ENCODE measurements around the gene SH2D7. TPM values are rescaled to one million over a fixed set of nuclear protein-coding genes. Genes with fewer than 3 reads are reported as not detected.
A peak's percentile ranks its signal among the peaks of the same experiment; 100 is the strongest.

Gene SH2D7
- total and polyA plus RNA-seq, 2 experiments from 2014 or later = 0.31 TPM; not detected in 1

DNA sequence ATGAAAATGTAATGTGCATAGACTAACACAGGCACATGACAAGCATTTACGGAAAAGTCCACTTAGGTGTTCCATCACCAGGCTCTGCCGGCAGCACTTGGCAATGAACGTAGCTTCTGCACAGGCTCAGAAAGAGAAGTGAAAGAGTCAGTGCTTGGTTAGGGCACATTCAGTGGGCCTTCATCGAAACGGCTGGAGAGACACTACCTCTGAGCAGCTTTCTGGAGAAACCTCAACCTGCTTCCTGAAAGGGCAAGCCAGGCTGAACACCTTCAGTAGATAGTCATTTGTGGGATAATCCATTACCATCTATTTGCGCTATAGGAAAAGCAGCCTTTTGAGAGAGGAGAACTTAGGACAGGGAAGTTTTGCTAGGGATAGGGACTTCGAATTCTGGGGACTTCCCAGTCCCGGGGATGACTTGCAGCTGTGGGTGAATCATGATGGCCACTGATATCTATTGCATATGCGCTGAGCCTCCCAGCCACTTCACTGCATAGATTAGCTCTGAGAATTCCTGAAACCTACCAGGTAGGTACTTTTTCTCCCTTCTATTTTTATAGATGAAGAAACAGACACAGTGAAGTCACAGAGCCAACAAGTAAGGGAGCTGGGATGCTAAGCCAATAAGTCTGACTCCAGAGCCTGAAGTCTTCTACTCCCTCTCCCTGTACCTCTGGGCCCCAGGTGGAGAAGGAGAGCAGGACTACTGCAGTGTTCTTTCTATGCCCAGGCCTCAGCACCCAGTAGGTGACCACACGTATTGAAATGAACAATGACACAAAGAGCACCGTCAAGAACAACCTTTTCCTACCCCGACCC lies 4.2 kb upstream of the SH2D7 start (continued):
- TF ChIP-seq, protein P1, sequence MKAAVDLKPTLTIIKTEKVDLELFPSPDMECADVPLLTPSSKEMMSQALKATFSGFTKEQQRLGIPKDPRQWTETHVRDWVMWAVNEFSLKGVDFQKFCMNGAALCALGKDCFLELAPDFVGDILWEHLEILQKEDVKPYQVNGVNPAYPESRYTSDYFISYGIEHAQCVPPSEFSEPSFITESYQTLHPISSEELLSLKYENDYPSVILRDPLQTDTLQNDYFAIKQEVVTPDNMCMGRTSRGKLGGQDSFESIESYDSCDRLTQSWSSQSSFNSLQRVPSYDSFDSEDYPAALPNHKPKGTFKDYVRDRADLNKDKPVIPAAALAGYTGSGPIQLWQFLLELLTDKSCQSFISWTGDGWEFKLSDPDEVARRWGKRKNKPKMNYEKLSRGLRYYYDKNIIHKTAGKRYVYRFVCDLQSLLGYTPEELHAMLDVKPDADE (IDR thresholded peaks at IDR 0.05) = no peak
- TF ChIP-seq NANOG (IDR thresholded peaks at IDR 0.05; ENCODE audit: borderline replicate concordance) = no peak
- TF ChIP-seq, protein P2, sequence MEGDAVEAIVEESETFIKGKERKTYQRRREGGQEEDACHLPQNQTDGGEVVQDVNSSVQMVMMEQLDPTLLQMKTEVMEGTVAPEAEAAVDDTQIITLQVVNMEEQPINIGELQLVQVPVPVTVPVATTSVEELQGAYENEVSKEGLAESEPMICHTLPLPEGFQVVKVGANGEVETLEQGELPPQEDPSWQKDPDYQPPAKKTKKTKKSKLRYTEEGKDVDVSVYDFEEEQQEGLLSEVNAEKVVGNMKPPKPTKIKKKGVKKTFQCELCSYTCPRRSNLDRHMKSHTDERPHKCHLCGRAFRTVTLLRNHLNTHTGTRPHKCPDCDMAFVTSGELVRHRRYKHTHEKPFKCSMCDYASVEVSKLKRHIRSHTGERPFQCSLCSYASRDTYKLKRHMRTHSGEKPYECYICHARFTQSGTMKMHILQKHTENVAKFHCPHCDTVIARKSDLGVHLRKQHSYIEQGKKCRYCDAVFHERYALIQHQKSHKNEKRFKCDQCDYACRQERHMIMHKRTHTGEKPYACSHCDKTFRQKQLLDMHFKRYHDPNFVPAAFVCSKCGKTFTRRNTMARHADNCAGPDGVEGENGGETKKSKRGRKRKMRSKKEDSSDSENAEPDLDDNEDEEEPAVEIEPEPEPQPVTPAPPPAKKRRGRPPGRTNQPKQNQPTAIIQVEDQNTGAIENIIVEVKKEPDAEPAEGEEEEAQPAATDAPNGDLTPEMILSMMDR (conservative IDR thresholded peaks at IDR 0.05; ENCODE audit: low read depth in 2 of 2) = no peak

DNA sequence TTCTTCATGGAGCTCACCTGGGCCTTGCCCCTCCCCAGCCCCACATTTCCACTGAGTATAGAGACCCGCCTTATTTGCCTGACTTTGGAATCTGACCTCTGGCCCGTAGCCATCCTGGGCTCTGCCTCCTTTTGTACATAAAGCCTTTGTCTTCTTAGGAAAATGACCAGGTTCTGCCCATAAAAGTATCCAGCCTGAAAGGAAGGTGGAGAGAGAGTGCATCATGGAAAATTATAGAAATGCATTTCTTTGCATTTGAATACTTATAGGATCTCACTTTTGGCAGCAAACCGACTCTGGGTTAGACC lies 3.6 kb upstream of the SH2D7 start:
- H2AFZ ChIP-seq = no peak overlapping the region
- peaks cover 6% of the 10 kb centered on the region for H3K27me3 Mint-ChIP-seq (ENCODE audit: insufficient read depth, low read depth, poor library complexity)
- no peaks in the 10 kb centered on the region for H3K4me1 ChIP-seq (ENCODE audit: insufficient read depth)
- H3K36me3 Mint-ChIP-seq (ENCODE audit: low read depth) = no peaks in the 10 kb centered on the region
- no peak overlapping the region for H3K27ac ChIP-seq (ENCODE audit: low read depth)
- ATAC-seq (peak; percentile 78), DNase-seq (ENCODE audit: low spot score) (no peak)
- no peaks in the 10 kb centered on the region for H3K36me3 ChIP-seq (ENCODE audit: insufficient read depth)
- H3K9me2 ChIP-seq (ENCODE audit: insufficient read depth) = no peaks in the 10 kb centered on the region
- H3K4me3 ChIP-seq = no peak overlapping the region
- H3K79me2 ChIP-seq (replicated peaks; ENCODE audit: insufficient read depth) = no peaks in the 10 kb centered on the region
- no peaks in the 10 kb centered on the region; the same call in 2 of the 3 replicates for H3K9me3 Mint-ChIP-seq
- H3K4me2 ChIP-seq = no peak overlapping the region
- no peaks in the 10 kb centered on the region for H3K27me3 ChIP-seq (ENCODE audit: insufficient read depth)
- peaks cover 4% of the 10 kb centered on the region; the same call in 2 of the 3 replicates for H3K4me1 Mint-ChIP-seq
- H3F3A ChIP-seq (replicated peaks; ENCODE audit: low read depth) = no peaks in the 10 kb centered on the region
- H4K20me1 ChIP-seq (replicated peaks; ENCODE audit: insufficient read depth) = no peaks in the 10 kb centered on the region
- no peak overlapping the region for H3K4me3 Mint-ChIP-seq
- no peak overlapping the region for H3K27ac Mint-ChIP-seq
- TF ChIP-seq ZNF114 (CRISPR knock-in tag; IDR thresholded peaks at IDR 0.05) (no peak), STAT1 (IDR thresholded peaks at IDR 0.05; ENCODE audit: unreplicated experiment) (no peak), EZH2 (IDR thresholded peaks at IDR 0.05; ENCODE audit: low read depth, unreplicated experiment) (no peak), CREB1 (CRISPR knock-in tag; IDR thresholded peaks at IDR 0.05; ENCODE audit: low read depth) (no peak), POLR2AphosphoS5 (IDR thresholded peaks at IDR 0.05; ENCODE audit: low read depth) (no peak), EZH2phosphoT487 (IDR thresholded peaks at IDR 0.05; ENCODE audit: unreplicated experiment) (no peak), JUNB (IDR thresholded peaks at IDR 0.05; ENCODE audit: unreplicated experiment) (no peak), NANOG (IDR thresholded peaks at IDR 0.05; ENCODE audit: borderline replicate concordance) (no peak)
- TF ChIP-seq, protein P3, sequence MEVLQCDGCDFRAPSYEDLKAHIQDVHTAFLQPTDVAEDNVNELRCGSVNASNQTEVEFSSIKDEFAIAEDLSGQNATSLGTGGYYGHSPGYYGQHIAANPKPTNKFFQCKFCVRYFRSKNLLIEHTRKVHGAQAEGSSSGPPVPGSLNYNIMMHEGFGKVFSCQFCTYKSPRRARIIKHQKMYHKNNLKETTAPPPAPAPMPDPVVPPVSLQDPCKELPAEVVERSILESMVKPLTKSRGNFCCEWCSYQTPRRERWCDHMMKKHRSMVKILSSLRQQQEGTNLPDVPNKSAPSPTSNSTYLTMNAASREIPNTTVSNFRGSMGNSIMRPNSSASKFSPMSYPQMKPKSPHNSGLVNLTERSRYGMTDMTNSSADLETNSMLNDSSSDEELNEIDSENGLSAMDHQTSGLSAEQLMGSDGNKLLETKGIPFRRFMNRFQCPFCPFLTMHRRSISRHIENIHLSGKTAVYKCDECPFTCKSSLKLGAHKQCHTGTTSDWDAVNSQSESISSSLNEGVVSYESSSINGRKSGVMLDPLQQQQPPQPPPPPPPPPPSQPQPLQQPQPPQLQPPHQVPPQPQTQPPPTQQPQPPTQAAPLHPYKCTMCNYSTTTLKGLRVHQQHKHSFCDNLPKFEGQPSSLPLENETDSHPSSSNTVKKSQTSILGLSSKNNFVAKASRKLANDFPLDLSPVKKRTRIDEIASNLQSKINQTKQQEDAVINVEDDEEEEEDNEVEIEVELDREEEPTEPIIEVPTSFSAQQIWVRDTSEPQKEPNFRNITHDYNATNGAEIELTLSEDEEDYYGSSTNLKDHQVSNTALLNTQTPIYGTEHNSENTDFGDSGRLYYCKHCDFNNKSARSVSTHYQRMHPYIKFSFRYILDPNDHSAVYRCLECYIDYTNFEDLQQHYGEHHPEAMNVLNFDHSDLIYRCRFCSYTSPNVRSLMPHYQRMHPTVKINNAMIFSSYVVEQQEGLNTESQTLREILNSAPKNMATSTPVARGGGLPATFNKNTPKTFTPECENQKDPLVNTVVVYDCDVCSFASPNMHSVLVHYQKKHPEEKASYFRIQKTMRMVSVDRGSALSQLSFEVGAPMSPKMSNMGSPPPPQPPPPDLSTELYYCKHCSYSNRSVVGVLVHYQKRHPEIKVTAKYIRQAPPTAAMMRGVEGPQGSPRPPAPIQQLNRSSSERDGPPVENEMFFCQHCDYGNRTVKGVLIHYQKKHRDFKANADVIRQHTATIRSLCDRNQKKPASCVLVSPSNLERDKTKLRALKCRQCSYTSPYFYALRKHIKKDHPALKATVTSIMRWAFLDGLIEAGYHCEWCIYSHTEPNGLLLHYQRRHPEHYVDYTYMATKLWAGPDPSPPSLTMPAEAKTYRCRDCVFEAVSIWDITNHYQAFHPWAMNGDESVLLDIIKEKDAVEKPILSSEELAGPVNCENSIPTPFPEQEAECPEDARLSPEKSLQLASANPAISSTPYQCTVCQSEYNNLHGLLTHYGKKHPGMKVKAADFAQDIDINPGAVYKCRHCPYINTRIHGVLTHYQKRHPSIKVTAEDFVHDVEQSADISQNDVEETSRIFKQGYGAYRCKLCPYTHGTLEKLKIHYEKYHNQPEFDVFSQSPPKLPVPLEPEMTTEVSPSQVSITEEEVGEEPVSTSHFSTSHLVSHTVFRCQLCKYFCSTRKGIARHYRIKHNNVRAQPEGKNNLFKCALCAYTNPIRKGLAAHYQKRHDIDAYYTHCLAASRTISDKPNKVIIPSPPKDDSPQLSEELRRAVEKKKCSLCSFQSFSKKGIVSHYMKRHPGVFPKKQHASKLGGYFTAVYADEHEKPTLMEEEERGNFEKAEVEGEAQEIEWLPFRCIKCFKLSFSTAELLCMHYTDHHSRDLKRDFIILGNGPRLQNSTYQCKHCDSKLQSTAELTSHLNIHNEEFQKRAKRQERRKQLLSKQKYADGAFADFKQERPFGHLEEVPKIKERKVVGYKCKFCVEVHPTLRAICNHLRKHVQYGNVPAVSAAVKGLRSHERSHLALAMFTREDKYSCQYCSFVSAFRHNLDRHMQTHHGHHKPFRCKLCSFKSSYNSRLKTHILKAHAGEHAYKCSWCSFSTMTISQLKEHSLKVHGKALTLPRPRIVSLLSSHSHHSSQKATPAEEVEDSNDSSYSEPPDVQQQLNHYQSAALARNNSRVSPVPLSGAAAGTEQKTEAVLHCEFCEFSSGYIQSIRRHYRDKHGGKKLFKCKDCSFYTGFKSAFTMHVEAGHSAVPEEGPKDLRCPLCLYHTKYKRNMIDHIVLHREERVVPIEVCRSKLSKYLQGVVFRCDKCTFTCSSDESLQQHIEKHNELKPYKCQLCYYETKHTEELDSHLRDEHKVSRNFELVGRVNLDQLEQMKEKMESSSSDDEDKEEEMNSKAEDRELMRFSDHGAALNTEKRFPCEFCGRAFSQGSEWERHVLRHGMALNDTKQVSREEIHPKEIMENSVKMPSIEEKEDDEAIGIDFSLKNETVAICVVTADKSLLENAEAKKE (CRISPR knock-in tag; IDR thresholded peaks at IDR 0.05) = no peak
- TF ChIP-seq, protein P4, sequence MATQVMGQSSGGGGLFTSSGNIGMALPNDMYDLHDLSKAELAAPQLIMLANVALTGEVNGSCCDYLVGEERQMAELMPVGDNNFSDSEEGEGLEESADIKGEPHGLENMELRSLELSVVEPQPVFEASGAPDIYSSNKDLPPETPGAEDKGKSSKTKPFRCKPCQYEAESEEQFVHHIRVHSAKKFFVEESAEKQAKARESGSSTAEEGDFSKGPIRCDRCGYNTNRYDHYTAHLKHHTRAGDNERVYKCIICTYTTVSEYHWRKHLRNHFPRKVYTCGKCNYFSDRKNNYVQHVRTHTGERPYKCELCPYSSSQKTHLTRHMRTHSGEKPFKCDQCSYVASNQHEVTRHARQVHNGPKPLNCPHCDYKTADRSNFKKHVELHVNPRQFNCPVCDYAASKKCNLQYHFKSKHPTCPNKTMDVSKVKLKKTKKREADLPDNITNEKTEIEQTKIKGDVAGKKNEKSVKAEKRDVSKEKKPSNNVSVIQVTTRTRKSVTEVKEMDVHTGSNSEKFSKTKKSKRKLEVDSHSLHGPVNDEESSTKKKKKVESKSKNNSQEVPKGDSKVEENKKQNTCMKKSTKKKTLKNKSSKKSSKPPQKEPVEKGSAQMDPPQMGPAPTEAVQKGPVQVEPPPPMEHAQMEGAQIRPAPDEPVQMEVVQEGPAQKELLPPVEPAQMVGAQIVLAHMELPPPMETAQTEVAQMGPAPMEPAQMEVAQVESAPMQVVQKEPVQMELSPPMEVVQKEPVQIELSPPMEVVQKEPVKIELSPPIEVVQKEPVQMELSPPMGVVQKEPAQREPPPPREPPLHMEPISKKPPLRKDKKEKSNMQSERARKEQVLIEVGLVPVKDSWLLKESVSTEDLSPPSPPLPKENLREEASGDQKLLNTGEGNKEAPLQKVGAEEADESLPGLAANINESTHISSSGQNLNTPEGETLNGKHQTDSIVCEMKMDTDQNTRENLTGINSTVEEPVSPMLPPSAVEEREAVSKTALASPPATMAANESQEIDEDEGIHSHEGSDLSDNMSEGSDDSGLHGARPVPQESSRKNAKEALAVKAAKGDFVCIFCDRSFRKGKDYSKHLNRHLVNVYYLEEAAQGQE (IDR thresholded peaks at IDR 0.05; ENCODE audit: unreplicated experiment) = no peak
